Cardiac septum (tissue), 1 donor: ENCODE results near the gene LTF. TPM values are rescaled to one million over a fixed set of nuclear protein-coding genes. Genes with fewer than 3 reads are reported as not detected.
"Not testable (repeated sequence)": the region's sequence is repeated elsewhere in the genome, so short reads cannot be mapped to it uniquely, and the experiment has no call there.

Experiments
- DNase-seq: peaks from one replicate; pipeline ENCODE4 v3.0.0-alpha.2; 2020; ENCODE audit warnings: low spot score
- intact Hi-C: fragments of 100-400 bp; cut with DNase I; formaldehyde crosslinking; loops from one replicate; pipeline ENCODE4 v1.14.0; 2022
- total RNA-seq: library from RNA; stranded (reverse); fragmentation: NEBNext Ultra II Directional; extraction: Animal tissue kit (Norgen Biotek cat#: 25700); gene quantifications from one replicate; pipeline ENCODE4 v1.2.1, GENCODE V29; 2021
- donor health status: DM: no; HTN: no; CAD: no.

LTF gene
- total RNA-seq, 1 donor from 2014 or later = 5.4 TPM

- intact Hi-C loops = no loop called here
- no peak for DNase-seq
Measured at GRCh38 chr3:46453526-46454208, 11.0 kb downstream of the LTF start.

DNA sequence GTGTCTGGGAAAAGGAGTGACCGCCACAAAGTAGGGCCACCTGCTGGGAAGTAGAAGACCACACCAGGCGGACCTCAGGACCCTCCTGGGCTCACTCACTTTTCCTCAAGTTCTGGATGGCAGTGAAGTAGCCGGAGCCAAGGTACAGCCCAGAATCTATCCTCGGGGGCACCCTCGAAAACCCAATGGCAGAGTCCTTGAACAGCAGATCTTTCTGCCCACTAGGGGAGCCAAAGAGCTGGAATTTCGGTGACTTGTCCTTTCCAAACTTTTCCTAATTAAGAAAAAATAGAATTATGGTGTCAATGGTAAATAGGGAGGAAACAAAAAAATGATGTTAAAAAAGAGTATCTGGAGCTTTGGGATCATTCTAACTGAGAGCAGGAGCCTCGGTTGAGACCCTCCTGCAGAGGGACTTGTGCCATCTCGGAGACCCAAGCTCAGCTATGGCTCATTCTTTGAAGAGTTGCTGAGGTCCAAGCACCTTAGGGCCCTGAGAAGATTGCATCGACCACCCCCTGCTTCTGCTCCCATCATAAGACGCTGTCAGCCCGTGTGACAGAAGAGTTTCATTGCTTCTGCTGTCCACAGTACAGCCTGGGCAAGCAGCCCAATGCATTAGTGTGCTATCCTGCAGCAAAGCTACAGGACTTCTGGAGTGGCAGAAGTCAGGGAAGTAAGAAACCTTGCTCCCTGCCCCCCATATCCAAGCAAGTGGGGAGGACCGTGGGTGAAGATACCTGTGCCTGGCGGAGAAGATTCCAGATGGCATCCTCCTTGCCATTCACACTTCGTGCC lies 14.8 kb downstream of the LTF start:
- intact Hi-C loops = no loop called here
- DNase-seq = no peak

DNA sequence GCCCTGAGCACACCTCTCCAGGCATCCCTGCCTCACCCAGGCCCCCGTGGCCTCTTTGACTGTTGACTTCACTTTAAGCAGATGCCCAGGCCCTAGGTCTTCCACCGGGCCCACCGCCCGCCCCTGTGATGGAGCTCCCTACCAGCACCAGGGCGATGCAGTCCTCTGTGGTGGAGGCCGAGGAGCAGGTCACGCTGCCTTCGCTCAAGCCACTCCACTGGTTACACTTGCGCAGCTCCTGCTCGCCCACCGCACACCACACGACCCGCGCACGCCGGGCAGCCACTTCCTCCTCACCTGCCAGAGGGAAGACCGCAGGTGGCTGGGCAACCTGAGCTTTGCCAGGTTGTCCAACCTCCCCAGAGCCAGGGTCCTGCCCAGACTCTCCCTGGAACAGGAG lies 16.0 kb downstream of the LTF start:
- intact Hi-C loops = no loop called here
- no peak for DNase-seq

DNA sequence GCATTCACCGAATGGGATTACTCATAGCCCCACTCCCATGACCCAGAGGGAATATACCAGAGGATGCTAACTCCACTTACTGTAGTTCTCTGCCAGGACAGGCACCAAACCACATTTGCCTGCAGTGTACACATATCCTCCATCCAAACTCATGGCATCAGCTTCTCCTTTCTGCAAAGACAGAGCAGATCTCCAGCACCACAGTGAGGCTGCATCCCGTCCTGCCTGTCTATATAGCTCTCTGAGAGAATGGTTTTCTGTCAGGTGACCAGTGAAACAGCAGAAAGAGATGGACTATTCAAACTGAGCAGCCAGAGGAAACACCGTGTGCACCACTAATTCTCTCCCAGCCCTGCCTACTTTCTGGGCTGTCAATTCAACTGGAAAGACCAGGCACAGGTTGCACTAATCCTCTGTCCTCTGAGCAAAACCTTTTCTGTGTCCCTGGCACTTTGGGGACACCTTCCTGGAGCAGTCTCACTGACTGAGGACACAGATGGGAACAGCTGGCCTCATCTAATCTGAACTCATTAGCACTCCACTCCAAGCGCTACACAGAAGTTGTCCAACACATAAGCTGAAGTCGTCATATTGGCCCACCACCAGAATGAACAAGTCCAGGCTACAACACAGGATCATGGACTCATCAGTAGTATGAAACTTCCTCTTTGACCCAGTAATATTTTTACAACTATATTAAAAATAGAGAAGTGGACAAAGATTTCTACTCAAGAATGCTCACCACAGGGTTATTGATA lies 17.3 kb downstream of the LTF start:
- no peak for DNase-seq
- intact Hi-C loops = no loop called here

GRCh38 chr3:46442576-46443530 lies 21.9 kb downstream of the LTF start:
- intact Hi-C loops = no loop called here
- no peak for DNase-seq

DNA sequence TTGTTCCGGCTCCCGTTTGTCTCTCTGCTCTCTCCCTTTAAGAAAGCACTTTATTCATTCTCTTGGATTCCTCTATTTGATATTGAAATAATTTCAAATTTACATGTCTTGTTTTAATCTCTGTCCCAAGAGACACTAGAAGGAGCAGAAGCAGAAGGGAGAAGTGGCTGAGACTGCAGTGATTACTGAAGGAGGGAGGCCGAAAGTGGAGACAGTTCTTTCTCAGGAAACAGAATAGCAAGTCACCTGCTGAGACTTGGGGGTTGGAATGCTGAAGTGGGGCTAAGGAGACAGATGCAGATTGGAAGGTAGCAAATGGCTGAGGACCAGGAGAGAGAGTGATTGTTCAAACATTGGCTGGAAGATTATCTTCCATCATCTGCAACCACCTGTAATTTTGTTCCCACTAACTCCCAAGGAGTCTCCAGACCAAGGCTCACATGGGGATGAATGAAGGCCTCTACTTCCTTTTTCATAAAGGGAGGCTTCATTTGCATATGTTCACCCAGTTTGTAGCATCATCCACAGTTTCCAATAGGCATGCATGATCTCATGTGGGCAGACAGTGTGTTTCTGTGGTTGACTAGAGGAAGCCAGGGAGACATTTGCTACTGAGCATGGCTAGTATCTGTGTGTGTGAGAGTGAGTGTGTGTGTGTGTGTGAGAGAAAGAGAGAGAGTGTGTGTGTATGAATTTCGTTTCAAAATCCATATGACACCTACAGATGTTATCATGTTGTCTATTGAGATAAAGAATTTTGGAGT lies 24.0 kb downstream of the LTF start:
- intact Hi-C loops = no loop called here
- no peak for DNase-seq

DNA sequence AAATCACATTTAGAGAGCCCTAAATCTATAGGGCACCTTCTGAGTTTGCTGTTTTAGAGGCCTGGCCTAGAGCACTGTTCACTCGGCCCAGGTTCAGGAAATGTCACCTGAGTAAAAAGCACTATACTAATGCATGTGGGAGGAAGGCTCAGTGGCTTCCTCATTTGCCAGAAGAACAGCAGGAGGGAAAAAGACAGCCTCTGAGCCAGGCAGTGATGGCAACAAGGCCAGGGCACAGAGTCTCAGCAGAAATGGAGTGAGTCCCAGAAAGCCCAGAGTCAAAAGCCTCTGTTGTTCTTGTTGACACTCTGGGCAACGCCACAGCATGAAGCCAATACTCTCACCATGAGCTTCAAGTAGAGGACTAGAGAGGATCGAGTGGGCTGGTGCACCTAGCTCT lies 25.9 kb downstream of the LTF start:
- DNase-seq = no peak
- intact Hi-C loops = no loop called here

DNA sequence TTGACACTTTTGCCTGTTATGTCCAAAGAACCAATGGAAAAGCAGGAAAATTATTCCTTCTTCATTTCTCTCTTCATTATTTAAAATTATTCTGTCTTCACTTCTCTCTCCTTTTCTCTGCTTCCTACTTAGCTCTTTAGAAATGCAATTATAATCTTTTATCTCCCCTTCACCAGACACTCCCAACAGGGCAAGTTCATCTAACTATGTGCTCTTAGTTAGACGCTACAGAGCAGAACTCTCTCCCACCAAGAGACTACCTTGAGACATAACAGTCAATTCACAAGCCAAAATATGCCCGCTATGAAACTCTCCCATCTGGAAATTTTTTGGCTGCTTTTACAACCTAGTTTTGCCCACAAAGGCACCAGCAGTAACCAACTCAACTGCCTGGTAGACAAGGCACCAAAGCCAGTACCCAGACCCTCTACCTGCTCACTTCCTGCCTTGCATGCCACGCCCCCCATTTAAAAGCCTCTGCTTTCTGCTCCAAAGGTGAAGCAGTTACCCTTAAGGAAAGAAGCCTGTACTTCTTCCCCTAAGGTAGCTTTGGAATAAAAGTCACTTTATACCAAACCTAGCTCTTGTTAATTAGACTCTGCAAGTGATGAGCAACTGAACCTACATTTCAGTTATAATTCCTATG lies 29.5 kb downstream of the LTF start:
- intact Hi-C loops = no loop called here
- no peak for DNase-seq

DNA sequence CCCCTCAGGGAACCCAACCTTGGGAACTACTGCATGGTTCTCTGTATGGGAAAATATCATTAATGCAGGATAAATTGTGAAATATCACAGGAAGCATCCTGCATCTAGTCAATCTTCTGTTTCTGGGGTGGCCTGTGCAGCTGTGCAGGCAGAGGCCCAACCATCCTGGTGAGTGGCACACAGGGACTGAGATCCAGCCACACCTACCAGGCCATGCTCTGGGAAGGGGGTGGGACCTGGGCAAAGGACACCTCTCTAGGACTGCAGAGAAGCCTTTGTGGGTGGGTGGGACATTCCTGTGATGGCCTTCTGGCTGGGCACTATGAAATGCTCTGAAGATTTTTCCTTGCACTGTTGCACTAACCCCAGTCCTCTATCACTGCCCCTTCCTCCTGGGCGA lies 30.9 kb downstream of the LTF start:
- no peak for DNase-seq
- intact Hi-C loops = no loop called here

GRCh38 chr3:46433118-46433517 lies 31.6 kb downstream of the LTF start:
- DNase-seq = not testable (repeated sequence)

DNA sequence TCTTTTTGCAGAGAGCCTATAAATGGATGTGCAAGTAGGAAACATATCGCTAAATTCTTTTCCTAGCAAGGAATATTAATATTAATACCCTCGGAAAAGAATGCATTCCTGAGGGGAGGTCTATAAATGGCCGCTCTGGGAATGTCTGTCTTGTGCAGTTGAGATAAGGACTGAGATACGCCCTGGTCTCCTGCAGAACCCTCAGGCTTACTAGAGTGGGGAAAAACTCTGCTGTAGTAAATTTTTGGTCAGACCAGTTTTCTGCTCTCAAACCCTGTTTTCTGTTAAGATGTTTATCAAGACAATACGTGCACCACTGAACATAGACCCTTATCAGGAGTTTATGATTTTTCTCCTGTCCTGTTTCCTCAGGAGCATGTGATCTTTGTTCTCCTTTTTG lies 32.8 kb downstream of the LTF start:
- DNase-seq, intact Hi-C loops: not testable (repeated sequence)

More at GRCh38 chr3:46433118-46433517, 31.6 kb downstream of the LTF start:
- intact Hi-C loops = not testable (repeated sequence)

GRCh38 chr3:46430879-46431278 lies 33.8 kb downstream of the LTF start:
- intact Hi-C loops, DNase-seq: not testable (repeated sequence)

GRCh38 chr3:46429671-46430070 lies 35.0 kb downstream of the LTF start:
- DNase-seq = no peak
- intact Hi-C loops = loop anchor here (5.0 to 10.0 kb wide), 2 partner anchors 345 to 492 kb away; no protein-coding TSS in a partner anchor

DNA sequence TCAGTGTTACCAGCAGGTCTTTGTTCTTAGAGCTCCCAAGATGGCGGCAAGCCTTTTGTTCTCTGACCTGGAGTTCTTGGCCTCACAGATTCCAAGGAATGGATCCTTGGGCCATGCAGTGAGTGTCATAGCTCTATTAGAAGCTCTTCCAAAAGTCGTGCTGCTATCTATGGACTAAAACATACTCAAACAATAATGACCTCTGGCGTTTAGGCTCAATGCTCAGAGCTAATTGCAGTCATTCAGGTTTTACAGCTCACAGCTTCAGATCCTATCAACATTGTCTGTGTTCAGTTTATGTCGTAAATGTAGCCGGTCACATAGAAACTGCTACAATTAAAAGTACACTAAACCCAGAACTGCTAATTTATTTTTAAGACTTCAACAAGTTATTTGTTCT lies 35.5 kb downstream of the LTF start:
- no peak for DNase-seq
- intact Hi-C loops = loop anchor here (5.0 to 10.0 kb wide), 2 partner anchors 344 to 492 kb away; no protein-coding TSS in a partner anchor

DNA sequence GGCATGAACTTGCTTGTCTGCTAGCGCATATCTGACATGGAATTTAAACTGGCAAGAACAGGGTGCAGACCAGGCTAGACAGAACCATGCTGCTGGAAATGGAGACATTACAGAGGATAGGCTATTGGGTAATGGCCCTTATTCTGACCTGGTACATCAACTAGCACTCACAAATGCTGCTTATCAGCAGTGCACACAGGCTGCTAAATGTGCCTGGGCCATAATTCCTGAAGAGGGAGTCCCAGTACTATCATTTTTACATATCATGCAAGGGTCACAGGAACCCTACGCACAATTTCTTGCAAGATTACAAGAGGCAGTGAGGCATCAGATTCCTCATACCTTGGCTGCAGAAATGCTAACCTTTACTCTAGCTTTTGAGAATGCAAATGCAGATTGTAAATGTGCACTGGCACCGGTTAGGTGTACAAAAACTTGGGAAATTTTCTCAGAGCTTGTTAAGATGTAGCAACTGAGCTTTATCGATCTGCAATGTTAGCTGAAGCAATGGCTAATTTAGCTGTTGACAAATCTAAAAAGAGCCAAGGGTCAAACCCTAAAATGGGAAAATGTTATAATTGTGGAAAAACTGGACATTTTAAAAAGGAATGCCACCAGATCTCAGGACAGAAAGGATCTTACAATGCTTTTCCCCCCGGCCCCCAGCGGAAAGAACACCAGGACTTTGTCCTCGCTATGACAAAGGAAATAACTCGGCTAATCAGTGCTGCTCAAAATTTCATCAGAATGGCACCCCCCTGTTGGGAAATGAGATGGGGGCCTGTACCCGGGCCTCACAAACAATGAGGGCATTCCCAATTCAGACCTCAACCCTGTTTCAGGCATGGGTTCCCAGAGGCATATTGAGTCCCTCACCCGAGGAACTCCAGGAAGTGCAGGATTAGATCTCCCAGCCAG lies 36.5 kb downstream of the LTF start:
- DNase-seq = no peak
- intact Hi-C loops = loop anchor here (2.0 to 10.0 kb wide), 3 partner anchors 151 to 491 kb away; no protein-coding TSS in a partner anchor

GRCh38 chr3:46427404-46427803 lies 37.3 kb downstream of the LTF start:
- DNase-seq = not testable (repeated sequence)

GRCh38 chr3:46426476-46426875 lies 38.2 kb downstream of the LTF start:
- intact Hi-C loops = loop anchor here (2.0 to 10.0 kb wide), 3 partner anchors 150 to 489 kb away; no protein-coding TSS in a partner anchor
- DNase-seq = not testable (repeated sequence)

More at GRCh38 chr3:46427404-46427803, 37.3 kb downstream of the LTF start:
- intact Hi-C loops = loop anchor here (2.0 to 10.0 kb wide), 3 partner anchors 151 to 490 kb away; no protein-coding TSS in a partner anchor
